Stimulated activated naive CD4-positive, alpha-beta T cell (primary cell): ENCODE results near the gene CDK19.
A peak's percentile ranks its signal among the peaks of the same experiment; 100 is the strongest.

Experiments
- DNase-seq, 6 experiments: peaks; one replicate each; lab custom pipeline; 2025; lab: John Stamatoyannopoulos, UW

The CDK19 gene

DNA sequence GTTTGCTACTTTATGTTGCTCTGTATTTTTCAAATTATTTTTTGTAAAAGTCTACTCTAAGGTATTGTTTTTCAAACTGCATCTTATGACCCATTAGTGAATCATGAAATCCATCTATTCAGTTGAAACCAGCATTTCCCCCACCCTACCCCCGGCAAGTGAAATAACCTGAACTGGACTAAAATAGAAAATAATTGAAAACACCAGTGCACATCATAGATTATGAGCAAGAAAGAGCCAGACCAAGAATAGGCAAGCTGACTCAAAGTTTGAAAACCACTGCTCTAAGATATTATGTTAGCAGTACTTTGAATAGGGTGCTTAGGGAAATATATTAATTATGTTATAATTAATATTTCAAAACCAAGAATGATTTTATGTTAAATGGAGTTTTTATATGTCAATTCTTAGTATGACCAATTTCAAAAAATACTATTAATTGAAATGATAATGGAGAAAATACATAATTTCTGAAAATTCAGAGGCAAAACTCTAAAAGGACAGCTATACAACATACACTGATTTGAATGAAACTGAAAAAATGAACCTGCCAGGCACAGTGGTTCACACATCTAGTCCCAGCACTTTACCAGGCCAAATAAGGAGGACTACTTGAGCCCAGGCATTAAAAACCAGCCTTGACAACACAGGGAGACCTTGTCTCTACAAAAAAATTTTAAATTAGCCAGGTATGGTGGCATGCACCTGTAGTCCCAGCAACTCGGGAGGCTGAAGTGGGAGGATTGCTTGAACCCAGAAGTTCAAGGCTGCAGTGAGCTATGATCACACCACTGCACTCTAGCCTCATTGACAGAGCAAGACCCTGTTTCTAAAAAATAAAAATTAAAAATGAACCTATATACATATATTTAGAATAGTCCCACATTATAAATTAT is 112.0 kb downstream of the CDK19 start:
- DNase-seq: no peak

DNA sequence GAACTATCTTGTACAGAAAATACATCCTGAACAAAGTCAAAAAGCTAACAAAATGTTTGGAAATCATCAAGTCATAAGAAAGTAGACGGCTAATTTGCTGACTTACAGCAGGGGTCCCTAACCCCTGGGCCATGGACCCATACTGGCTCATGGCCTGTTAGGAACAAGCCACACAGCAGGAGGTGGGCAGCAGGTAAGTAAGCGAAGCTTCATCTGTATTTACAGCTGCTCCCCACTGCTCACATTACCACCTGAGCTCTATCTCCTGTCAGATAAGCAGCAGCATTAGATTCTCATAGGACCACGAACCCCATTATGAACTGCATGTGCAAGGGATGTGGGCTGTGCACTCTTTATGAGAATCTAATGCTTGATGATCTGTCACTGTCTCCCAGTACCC is 115.5 kb downstream of the CDK19 start:
- DNase-seq: no peak

DNA sequence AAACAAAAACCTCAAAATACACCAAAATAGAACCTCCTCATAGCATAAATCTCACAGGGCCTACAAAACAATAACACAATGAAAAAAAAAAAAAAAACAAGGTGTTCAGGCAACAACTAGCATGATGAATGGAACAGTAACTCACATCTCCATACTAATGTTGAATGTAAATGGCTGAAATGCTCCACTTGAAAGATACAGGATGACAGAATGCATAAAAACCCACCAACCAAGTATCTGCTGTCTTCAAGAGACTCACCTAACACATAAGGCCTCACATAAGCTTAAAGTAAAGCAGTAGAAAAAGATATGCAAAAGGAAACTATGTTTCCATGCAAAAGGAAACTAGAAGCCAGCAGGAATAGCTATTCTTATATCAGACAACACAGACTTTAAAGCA is 121.3 kb downstream of the CDK19 start:
- DNase-seq: no peak

DNA sequence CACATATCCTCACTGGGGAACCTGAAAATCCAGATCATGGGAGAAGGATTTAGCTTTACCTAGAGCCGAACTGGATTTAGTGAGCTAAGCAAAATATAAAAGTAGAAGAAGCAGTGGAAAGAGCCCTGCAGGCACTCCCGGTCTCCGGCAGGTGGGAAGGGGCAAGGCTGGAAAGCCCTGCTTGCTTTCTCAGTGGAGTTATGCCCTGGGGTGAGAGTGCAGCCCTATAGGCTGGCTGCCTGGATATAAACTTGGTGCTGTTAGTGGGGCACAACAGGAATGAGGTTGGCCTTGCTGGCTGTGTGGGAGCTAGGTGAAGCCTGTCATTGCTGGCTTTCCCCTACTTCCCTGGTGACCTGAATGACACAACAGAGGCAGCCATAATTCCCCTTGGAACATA is 122.0 kb downstream of the CDK19 start:
- DNase-seq: no peak

DNA sequence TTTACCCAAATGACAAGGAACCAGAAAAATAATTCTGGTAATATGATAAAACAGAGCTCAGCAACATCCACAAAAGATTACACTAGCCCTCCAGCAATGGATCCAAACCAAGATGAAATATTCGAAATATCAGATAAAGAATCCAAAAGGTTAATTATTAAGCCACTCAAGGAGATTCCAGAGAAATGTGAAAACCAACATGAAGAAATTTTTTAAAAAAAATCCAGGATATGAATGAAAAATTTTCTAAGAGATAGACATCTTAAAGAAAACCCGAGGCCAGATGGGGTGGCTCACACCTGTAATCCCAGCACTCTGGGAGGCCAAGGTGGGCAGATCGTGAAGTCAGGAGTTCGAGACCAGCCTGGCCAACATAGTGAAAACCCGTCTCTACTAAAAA is 124.4 kb downstream of the CDK19 start:
- DNase-seq: no peak

DNA sequence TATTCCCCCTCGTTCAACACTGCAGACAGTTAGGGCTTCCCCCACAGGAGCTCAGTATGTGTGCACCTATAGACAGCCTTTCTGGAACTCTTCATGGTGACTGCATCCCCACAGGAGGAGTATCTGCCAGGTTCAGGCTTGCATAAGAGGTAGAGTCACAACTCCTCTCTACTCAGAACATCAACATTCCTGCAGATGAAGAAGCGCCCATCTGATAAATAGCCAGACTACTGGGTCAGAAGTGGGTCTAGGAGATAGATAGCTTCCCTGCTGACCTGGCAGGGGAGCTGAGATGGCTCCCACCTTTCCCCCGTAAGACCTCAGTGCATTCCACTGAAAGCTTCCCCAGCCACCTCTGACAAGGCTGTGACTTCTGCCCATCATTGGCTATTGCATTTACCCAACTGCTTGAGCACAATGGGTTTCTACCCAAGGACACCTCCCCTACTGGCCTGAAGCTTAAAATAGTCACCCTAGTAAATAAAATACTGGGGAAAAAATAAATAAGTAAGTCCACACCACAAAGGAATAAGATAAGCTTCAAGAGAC is 125.1 kb downstream of the CDK19 start:
- DNase-seq: no peak

DNA sequence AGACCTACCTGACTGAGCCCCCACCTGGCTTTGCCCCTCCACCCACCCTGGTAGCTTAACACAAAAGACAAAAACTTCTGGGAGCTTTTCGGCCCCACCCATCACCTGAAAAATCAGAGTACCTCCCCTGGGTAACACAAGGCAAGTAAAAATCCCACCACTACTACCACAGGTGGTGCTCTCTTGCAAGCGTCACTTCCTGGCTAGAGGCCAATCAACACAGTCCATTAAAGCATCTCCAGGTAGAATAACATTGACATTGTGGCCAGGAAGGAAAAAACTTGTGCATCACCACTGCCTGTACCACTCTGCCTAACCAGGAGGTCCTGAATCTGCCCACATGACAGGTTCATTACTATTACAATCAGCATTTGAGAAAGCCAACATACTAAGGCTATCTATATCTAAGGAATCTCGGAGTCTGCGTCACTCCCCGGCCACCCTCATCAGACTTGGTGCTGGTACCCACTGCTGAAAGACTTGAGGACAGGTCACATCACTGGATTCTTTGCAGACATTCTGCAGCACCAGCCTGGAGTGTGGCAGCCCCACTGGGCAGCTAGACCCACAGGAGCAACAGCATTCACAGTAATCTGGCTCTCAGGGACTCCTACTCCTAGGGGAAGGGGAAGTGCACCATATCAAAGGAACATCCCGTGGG is 125.9 kb downstream of the CDK19 start:
- peak in 1 of 6 experiments; percentile 2 for DNase-seq

DNA sequence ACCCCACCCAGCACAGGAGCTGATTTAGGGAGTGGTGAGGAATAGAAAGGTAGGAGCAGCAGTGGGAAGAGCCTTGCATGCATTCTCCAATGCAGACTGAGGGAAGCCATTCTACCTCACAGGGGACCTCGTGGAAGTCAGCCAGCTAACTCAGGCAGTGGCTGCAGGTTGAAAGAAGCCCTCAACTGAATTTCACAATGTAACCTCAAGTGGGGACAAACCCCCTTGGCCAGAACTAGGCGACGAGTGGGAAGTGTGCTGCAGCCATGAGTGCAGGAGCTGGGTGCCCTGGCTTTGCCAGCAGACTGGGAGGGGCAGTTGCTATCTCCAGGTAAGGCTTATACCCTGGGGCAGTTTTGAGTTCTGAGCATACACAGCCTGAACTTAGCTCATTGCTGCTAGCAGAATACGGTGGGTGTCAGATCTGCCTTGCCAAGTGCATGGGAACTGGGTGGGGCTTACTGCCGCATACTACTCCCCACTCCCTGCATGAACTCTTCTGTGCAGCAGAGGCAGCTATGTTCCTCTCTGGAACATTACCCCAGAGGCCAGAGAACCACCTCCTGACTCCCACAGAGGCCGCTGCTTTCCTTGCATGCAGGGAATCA is 126.5 kb downstream of the CDK19 start:
- no peak for DNase-seq

DNA sequence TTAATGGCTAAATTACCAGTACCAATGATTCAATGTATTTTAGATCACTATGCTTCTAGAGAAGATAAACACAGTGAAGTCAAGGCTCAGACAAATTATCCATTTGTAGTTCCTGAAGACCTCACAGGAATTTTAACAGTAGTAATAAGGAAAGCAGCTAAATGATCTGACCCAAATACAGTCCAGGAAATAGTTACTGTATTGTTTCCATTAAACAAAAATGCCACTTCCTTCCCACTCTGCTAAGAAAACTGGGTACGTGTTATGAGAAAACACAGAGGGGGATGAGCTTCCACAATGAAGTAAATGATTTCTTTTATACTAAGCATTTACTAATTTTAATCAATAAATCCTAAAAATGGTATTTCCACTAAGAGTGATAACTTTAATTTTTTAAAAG is 127.9 kb downstream of the CDK19 start:
- no peak for DNase-seq

DNA sequence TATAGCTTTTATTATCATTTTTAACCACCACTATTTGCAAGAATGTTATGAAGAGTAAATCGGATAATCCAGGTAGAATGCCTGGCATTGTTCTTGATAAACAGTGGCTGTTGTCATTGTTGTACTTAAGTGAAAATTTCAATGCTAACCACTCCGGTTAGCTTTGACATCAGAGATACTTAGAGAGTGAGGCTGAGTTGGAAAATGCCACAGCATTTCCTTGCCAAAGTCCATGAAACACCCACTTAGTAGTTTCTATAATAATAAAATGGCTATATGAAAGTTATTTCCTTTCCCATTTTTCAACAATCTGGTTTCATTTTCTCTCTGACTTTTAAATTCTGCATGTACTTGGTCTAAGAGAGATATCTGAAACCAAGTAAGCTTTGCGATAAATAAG is 132.0 kb downstream of the CDK19 start:
- DNase-seq: no peak

DNA sequence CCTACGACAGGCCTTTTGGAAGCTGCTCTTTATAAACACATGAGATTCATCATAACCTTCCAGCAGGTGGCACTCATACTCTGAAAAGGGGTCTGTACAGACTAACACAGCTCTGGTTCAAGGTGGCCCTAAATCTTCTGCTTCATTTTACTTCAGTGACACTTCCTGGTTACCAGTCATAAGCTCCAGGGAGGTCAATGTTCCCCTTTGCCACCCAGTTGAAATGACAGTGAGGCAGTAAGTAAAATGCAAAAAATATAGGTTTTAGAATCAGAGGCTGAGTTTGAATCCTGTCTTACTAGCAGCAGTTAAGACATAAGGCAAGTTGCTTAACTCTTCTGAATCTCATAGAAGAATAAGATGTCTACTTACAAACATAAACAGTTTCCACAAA is 132.8 kb downstream of the CDK19 start:
- peak in 5 of 6 experiments; percentile 49 to 81 (median 66) for DNase-seq

DNA sequence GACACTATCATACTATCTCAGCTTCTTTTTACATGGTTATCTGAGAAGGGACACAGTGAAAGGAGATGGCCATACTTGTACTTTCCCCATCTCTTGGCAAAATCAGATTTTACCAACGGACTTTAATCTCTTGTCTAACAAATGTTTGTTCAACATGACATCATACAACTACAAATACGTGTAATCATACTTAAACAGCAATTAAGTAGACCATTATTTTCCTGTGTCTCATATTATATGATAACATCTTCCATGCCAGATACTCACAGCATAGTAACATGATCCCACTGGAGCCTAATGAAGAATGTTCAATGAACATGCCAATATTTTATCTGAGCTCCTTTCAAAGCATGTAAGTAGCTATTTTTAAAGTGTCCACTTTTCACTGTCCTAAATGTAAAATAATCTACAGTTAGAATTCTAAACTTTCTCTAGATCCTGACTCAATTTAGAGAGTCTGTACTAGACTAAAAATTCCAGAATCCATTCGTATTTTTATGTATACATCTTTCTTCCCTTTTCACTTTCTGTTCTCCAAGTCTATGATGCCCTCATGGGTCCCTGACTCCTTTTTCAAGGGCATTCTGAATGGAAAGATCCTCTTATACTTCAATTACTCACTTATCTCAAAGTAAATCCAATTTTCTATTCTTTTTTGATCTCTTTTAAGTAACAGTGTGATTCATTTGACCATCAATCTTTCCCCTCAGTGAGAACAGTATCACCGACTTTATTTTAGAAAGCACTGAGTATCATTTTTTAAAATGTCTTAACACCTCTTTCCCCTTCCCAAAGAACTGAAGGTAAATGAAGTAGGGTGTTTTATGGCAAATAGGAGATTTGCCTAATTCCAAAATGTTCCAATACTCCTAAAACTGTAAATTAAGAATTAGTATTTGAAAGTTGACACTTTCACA is 133.5 kb downstream of the CDK19 start:
- no peak for DNase-seq

DNA sequence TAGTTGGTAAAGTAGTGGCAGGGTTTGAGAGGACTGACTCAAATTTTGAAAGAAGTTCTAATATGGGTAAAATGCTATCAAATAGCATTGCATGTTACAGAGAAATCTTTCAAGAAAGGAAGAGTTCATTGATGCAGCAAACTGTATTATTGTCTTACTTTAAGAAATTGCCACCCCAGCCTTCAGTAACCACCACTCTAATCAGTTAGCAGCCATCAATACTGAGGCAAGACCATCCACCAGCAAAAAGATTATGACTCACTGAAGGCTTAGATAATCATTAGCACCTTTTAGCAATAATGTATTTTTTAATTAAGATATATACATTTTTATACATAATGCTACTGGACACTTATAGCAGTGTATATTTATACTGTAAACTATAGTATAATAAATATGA is 138.9 kb downstream of the CDK19 start:
- no peak for DNase-seq

DNA sequence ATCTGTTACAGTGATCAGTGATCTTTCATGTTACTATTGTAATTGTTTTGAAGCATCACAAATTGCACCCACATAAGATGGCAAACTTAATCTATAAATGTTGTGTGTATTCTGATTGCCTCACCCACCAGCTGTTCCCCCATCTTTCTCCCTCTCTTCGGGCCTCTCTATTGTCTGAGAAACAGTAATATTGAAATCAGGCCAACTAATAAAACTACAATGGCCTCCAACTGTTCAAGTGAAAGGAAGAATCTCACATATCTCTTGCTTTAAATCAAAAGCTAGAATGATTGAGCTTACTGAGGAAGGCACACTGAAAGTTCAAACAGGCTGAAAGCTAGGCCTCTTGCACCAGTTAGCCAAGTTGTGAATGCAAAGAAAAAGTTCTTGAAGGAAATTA is 141.2 kb downstream of the CDK19 start:
- no peak for DNase-seq

DNA sequence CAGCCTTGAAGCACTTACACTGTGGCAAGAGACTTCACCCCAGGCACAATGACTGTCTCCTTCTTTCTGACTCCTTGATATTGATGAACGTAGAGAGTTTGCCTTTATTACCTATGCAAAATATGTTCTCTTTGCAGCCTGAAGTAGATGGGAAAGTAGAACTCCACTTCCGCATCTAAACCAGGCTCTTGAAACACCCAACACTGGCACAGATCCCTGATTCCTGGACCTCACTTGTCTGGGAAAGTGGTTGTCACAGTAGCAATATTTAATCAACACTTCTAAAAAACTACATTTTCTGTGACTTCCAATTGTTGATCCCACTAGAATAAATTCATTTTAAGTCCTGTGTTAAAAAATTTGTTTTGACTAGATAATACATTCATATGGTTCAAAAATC is 143.1 kb downstream of the CDK19 start:
- DNase-seq: no peak

DNA sequence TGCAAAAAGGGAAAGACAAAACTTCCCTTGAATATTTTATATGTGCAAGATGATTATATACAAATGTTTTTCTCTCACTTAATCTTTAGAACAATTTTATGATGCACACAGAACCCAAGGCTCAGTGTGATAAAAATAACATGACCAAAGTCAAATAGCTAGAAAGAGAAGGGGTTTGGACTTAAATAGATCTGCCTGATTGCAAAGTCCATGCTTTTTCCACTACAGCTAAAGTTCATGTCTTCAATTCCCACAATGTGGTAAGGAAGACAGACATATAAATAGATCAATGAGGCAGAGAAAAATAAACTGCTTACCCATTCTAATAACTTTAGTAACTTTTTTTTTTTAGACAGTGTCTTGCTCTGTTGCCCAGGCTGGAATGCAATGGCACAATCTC is 143.8 kb downstream of the CDK19 start:
- no peak for DNase-seq

DNA sequence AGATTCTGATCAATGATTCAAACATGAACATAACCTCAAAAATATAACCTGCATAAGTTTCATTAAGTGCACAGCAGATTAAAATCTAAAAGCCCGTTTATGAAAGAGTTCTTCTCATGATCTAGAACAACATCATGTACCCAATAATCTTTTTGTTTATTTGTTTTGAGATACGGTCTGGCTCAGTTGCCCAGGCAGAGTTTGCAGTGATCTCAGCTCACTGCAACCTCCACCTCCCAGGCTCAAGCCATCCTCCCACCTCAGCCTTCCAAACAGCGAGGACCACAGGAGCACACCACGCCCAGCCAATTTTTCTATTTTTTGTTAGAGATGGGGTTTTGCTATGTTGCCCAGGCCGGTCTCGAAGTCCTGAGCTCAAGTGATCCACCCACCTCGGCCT is 149.7 kb downstream of the CDK19 start:
- no peak for DNase-seq

DNA sequence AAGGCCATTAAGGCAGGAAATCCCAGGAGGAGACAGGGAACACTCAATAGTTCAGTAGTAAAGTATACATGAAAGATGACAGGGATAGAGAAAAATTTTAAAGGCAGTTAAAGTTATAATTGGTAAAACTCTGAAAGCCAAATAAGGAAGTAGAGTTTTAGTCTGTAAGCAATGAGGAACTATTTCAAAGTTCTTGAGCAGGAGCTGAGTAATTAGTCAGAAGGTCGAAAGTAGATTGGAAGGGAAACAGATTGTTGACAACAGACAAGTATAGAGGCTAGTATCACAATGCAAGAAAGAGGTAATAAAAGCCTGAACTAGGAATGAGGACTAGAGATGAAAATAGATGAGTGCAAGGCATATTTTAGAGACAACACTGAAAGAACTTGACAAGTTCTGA is 150.3 kb downstream of the CDK19 start:
- no peak for DNase-seq

DNA sequence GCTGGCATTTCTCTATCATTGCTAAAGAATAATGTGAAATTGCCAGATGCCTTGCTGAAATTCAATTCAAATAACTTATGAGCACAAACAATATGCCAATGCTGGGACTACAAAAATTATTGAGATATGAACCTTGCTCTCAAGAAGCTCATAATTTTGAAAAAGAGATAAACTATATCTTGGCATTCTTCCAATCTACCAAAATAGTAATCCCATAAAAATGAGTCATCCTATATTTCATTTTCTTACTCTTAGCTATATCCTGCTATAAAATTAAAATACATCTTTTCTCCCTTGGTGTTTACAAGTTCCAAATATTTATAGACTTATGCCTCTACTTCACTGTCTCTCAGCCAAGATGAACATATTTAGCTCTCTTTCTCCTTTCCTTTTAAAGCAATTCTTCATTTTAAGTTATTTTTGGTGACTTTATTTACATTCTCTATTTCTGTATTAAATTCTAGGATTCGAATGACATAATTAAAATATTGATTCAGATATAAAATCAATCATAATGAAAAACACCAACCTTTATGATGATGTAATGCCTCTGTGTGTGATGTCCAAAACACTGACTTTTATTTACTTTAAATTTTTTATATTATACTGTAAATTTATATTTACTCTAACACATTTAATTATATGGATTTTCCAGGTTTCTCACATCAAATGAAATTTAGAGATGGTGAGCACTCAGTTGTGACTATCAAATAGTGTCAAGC is 152.6 kb downstream of the CDK19 start:
- no peak for DNase-seq

DNA sequence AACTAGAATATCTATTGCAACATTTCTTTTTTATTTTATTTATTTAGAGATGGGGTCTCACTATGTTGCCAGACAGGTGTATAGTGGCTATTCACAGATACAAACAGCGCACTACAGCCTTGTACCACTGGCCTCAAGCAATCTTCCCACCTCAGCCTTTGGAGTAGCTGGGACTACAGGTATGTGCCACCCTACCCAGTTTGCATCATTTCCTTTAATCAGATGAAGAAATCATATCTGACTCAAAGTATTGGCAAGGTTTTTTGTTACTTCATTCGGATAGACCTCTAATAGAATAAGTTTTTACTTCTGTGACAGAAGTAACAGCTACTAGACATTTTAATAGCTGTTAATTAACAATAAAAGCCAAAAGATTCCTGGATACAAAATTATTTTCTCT is 153.9 kb downstream of the CDK19 start:
- no peak for DNase-seq

DNA sequence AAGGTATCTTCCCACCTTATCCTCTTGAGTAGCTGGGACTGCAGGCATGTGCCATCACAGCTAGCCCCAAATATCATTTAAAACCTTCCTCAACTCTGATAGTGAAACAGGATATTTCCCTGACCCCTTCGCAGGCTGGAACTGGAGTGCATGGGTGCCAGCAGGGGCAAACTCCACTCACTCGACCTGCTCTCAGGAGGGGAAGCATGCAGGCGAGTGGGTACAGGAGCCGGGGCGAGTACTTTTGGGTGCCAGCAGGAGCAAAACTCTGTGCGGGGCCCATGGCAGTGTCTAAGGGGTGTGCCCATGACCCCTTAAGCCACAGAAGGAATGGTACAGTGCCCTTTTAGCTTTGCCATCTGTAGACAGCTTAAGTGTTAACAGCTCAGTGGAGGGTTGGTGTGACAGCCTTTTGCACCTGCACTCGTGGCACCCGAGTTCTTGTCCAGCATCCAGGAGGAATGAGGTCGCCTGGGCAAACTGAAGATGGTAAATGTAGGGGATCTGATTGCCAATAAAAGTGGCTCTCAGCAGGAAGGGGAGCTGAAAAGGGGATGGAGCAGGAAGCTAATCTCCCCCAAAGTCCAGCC is 155.1 kb downstream of the CDK19 start:
- no peak for DNase-seq
